Body of pancreas (tissue), 4 donors: ENCODE measurements around the gene KRTAP20-4.

Source experiments
- CTCF ChIP-seq, 7 experiments: fragments of 450-650 bp in 4 of 7; fragments of 200-600 bp in 3 of 7; sonication (generic) in 3 of 7; IDR thresholded peaks; one replicate each; pipeline ENCODE4 v1.5.1; 2016 to 2019; ENCODE audit warnings: antibody characterized with exemption in 7 of 7
- POLR2A ChIP-seq, 3 donors: fragments of 450-650 bp; IDR thresholded peaks; one replicate each; pipeline ENCODE4 v1.6.1; 2016; ENCODE audit warnings: antibody characterized with exemption in 3 of 3, mild to moderate bottlenecking in 2 of 3

GRCh38 chr21:30634906-30635305 is 14.5 kb downstream of the KRTAP20-4 start, which contains the start of gene KRTAP20-2:
- TF ChIP-seq POLR2A (IDR thresholded peaks at IDR 0.05) (no peak), CTCF (IDR thresholded peaks at IDR 0.05) (no peak)
